ENCODE measurements around the gene SH3BP2.
A peak's percentile ranks its signal among the peaks of the same experiment; 100 is the strongest.

Gene SH3BP2, protein sequence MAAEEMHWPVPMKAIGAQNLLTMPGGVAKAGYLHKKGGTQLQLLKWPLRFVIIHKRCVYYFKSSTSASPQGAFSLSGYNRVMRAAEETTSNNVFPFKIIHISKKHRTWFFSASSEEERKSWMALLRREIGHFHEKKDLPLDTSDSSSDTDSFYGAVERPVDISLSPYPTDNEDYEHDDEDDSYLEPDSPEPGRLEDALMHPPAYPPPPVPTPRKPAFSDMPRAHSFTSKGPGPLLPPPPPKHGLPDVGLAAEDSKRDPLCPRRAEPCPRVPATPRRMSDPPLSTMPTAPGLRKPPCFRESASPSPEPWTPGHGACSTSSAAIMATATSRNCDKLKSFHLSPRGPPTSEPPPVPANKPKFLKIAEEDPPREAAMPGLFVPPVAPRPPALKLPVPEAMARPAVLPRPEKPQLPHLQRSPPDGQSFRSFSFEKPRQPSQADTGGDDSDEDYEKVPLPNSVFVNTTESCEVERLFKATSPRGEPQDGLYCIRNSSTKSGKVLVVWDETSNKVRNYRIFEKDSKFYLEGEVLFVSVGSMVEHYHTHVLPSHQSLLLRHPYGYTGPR

DNA sequence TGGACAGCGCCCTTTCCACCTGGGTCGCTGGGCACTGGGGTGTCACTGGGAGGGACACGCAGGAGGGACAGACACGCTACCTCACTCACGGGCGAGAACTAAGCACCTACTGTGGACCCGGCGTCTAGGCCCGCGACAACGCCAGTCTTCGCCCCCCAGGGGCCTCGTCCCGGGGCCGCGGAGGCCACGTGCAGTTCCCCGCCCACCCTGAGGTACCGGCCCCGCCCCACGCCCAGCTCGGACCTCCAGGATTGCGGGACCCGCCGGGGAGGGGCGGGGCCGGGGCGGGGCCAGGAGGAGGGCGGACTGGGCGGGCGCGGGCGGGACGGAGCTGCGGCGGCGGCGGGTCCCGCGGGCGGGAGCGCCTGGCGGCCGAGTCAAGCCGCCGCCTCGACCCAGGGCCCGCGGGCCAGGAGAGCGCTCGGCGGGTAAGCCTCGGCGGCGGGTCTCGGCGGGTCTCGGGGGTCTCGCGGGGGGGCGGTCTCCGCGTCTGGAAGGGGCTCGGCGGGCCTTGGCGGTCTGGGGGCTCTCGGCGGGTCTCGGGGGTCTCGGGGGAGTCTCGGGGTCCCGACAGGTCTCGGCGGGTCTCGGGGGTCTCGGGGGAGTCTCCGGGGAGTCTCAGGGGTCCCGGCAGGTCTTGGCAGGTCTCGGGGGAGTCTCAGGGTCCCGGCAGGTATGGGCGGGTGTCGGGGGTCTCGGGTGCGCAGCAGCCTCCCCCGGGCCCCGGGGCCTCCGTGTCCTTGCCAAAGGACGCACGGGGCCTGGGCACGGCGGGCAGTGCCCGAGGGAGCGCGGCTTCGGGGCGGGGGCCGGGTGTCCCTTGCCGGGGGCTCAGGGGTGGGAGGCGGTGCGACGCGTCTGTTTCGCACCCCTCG, at the start of gene SH3BP2:
TSS of gene SH3BP2 (plus strand) at position 375 of the 875 bp plus-strand sequence. CDS start 27,533 bp downstream, outside the sequence.
- DNase-seq = no peak

DNA sequence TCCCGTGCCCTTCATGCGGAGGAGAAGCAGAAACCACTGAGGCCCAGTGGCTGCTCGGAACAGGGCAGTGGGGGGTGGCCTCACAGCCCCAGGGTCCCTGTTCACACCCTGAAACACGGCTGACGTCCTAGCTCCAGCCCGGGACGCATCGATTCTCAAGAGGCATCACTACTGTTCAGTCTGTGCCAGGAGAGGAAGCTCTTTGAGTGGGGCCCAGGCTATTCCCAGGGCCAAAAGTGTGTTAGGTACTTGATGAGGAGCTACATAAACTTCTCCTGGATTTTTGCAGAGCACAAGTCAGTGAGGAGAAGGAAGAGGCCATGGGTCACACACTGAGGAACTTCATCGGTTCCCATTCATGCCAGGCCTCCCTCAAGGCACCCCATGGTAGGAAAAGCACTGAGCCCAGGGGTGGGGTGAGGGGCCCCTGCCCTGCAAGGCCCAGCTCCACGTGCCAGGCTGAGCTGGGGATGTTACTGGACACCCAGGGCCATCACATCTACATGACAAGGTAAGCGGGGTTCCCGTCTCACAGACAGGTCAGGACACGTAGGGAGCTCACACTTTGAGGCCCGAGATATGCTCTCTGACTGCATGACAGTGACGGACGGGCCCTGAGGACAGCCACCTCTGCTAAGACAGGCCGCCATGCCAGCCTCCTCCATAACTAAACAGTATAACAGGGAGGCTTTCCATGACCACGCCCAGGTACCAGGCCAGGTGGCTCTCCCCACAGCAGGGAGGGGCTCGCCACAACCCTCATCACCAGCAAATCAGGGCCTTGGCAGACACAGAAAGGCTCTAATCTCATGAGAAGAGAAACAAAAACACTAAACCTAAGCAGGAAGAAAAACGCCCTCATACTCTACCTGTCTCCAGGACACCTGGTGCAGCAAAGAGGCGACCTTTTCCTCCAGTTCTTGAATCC, 49.1 kb upstream of the SH3BP2 start:
- no peak for DNase-seq

DNA sequence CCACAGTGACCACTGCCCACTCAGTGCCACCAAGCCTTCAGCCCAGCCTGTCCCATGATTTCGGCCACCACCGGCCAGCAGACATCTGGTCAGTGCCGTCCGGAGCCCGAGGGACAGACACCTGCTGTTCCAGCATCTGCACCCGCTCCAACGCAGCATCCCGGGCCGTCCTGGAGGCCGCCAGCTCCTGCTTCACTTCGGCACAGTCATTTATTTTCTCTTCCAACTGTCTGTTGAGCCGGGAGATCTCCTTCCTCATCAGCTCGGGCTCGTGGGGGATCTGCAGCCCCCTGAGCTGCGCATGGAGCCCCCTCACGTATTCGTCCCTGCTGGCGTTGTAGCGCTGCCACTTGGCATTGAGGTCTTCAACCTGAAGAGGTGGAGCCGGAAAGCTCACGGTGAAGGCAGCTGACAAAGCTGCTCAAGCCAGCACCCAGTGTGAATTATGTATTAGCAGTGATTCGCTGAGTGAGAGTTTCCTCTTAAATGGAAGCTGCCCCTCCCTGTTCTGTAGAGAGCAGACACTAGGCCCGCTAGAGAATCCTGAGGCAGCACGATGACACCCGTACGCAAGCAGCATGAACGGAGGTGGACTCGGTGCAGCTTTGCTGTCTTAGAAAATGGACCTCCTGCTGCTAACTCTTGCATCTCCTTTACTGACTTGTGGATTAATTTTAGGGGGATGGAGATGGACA, 48.2 kb upstream of the SH3BP2 start:
- no peak for DNase-seq

DNA sequence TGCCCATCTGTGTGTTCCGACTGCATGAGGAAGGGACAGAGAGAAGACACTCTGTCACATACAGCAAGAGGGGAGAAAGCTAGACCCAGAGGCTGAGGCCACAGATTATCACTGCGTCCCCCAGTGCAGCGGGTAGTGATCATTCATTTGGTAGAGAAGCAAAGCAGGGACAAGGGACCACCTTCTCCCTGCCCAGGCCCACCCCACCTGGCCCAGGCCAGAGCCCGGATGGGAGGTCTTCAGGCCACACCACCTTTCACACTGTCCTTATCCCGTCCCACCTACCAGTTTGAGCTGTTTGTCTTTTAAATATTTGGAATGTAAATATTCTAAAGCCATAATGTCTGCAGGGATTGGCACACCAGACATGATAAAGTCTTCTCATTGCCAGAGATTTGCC, 47.4 kb upstream of the SH3BP2 start:
- DNase-seq = no peak

DNA sequence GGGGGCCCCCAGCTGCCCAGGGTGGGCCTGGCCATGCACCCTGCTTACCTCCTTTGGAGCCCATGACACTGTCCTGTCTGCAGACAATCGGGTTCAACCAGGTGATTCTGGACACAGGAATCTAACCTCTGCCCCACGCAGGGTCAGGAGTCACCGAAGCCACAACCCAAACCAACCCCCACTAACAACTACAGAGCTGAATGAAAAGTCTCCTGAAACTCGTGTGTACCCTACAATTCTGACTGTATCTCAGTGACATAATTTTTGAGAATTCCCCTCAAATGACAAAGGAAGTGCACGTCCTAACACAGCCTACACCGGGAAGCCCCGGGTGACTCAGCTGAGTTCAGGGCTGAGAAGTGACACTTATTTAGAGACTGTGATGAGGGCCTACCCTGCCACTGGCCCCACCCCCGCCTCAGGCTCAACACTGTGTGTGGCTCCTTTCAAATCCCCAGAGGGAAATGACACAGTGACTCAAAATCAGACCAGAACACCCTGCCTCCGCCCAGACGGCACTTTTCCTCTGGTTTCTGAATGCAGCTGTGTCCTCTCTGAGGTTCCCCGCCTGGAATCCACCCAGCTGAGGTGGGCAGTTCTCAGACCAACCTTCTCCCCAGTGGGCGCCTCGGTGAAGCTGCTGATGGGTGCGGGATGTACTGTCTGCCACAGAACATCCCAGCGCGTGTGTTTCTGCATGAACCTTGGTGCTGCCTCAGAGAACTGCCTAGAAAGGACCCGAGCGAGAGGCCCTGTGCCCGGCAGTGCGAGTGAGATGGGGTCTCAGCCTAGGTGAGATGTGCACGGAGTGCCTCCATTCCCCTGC, 46.7 kb upstream of the SH3BP2 start:
- DNase-seq = no peak

DNA sequence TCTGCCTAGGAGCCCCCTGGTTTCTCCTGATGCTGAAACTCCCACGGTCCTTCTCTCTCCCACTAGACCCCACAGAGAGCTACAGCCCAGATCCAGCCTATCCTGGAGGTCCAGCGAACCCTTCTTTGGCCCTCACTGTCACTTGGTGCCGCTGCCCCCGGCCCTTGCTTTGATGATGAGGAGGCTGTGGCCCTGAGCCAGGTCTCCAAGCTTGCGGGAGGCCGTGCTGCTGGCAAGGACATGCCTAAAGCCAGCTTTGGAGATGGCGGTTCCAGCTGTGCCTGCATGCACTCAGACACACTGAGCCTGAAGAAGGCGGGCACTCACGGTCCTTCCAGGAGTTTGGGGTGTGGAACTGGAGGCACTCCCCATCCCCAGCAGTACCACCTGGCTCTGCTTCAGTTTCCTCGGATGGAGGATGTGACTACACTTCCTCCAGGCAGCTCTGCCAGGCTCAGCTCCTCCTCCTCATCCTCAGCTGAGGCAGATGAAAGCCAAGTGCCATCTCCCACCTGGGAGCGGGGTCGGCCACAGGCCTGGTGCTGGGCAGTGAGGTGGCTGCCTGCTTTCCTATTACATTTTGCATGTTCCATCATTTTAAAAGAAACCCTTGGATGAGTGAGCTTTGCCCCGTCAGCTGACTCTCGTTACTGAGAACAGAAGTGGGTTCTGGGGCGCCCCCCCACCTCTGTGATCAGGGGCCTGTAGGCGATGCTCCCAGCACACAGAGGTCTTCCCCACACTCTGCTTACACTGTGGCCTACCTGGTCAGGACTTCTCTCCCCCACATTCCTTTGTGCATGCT, 45.8 kb upstream of the SH3BP2 start:
- DNase-seq = no peak

DNA sequence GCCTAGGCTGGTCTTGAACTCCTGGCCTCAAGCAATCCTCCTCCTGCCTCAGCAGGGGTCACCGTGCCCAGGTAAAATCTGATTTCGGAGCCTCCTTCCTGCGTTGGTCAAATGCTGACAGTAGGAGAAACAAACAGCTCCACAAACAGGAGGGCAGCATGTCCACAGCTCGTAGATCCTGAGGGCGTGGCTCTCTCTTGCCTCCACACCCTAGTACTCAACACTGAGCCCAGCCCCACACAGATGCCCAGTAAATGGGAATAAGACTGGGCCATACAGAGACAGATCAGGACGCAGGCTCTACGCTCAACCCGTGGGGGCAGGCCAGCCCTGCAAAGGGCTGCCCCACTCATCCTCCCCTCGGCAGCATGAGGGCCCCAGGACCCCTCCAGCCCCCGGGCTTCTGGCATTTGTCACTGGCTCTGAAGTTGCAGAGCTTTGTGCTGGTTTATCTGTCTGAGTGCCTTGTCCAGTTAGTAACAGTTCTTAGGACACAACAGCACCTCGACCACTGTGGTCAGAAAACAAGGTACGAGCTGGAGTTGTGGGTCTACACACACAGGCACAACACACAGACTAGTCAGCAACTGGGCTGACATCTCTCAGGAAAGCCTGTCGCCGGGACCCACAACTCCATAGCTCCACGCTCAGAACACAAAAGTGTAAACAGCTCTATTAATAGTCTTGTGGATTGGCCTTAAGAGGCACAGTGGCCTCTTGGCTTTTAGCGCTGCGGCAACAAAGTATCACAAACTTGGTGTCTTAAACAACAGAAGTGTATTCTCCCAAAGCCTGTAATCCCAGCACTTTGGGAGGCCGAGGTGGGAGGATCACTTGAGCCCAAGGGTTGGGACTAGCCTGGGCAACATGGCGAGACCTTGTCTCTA, 41.9 kb upstream of the SH3BP2 start:
- DNase-seq = no peak

DNA sequence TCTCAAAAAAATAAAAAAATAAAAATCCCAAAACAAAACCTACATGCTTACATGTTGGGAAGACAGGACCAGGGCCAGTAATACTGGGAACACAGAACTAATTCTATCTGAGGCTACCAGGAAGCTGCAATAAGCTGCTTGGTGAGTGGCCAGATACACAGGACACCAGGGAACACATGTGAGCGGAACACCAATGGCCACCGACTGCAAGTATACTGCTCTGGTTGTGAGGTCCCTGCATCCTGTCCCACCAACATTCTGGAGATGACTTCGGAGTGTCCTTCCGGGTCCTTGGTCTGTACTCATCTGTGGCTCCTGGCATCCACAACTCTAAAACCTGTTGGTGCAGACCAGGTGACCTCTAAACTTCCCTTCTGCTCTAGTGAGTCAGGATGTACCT, 39.4 kb upstream of the SH3BP2 start:
- DNase-seq = no peak

DNA sequence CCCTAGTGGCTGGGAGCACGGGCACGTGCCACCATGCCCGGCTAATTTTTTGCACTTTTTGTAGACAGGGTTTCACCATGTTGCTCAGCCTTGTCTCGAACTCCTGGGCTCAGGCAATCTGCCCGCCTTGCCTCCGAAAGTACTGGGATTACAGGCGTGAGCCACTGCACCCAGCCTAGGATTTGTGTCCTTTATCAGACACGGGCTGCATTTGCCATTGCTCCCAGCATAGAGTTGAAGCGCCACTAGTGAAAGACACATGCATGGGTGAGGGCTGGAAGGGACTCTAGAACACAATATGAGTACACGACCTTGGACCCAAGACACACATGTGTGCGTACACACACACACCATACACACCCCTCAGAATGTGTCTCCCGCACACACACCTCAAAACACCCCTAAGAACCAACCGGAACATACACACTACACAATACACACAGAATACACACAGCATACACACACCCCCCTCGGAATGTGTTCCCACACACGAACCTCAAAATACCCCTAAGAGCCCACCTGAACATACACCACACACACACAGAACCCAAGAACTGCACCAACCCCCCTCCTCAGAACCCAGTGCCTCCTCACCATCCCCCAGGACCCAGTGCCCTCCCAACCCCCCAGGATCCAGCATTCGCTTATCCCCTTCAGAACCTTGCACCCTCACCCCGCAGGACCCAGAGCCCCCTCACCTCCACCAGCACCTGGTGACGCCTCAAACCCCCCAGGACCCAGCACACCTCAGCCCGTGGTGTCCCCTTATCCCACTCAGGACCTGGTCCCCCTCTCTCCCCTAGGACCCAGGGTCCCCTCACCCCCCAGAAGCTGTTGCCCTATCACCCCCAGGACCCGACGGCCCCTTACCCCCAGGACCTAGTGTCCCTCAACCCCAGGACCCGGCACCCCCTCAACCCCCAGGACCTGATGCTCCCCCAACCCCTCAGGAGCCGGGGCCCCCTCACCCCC, 37.8 kb upstream of the SH3BP2 start:
- no peak for DNase-seq

DNA sequence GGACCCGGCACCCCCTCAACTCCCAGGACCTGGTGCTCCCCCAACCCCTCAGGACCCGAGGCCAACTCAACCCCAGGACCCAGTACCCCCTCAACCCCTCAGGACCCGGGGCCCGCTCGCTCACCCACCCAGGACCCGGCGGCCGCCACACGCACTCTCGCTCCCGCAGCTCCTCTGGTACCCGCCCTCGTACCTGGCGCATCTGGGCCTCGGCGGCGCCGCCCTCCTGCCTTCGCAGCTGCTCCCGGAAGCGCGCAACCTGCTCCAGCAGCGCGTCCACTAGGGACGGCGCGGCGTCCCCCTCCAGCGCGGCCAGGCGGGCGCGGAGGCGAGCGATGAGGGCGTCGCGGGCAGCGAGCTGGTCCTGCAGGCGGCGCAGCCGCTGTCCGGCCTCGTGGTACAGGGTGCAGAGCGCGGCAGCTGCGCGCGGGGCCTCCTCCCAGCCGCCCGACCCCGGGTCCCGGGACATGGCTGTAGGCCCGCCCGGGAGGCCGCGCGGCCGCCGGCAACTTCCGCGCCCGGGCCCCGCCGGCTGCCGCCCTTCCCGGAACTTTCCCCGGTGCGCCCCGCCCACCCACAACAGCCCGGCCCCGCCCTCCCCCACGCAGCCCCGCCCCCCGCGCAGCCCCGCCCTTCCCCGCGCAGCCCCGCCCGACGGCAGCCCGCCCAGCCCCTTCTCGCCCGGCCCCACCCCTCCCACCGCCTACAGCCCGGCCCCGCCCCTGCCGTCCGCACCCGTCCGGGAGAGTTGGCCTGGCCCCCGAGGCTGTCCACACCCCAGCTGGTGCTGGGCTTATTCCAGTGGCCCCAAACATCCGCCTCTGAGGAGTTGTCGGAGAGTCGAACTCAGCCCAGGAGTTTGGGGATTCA, 36.8 kb upstream of the SH3BP2 start, which contains the start of gene TNIP2:
TSS of gene TNIP2 (minus strand) at position 516 of the 870 bp plus-strand sequence. CDS start at position 469, 47 bp downstream.
- peak; percentile 1 for DNase-seq

DNA sequence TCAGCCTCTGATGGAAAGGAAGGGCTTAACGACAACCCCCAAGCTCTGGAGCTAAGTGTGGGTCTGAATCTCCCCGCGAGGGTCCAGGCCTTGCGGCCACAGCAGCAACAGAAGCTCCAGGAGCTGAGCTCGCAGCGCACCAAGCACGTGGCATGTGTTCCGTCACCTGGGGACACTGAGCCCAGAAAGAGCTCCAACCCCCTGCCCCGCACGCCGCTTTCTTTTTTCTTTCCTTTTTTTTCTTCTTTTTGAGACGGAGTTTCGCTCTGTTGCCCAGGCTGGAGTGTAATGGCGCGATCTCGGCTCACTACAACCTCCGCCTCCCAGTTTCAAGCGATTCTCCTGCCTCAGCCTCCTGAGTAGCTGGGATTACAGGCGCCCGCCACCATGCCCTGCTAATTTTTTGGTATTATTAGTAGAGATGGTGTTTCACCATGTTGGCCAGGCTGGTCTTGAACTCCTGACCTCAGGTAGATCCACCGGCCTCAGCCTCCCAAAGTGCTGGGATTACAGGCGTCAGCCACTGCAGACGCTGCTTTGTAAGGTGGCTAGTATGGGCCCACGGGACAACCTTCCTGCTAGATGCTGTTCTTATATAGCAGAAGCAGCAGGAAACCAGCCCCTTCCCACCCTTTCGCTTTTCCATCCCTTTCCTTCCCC, 36.1 kb upstream of the SH3BP2 start:
- DNase-seq = no peak

DNA sequence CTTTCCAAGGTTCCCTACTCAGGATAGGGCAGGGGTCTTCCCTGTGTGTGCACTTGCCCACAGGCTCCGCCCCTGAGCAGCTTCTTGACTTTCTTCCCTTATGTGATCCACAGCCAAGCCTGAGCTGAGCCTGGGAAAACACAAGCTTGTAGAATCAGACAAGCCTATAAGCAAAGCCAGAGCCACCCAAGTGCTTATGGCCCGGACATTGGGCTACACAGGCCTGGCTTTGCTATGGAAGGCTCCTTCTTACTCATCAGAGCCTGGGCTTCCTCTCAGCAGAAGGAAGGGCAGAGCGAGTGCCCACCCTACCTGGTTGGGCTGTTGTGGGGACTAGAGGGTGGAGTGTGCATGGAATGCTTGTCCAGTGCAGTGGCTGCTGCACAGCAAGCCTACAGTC, 35.5 kb upstream of the SH3BP2 start:
- no peak for DNase-seq

DNA sequence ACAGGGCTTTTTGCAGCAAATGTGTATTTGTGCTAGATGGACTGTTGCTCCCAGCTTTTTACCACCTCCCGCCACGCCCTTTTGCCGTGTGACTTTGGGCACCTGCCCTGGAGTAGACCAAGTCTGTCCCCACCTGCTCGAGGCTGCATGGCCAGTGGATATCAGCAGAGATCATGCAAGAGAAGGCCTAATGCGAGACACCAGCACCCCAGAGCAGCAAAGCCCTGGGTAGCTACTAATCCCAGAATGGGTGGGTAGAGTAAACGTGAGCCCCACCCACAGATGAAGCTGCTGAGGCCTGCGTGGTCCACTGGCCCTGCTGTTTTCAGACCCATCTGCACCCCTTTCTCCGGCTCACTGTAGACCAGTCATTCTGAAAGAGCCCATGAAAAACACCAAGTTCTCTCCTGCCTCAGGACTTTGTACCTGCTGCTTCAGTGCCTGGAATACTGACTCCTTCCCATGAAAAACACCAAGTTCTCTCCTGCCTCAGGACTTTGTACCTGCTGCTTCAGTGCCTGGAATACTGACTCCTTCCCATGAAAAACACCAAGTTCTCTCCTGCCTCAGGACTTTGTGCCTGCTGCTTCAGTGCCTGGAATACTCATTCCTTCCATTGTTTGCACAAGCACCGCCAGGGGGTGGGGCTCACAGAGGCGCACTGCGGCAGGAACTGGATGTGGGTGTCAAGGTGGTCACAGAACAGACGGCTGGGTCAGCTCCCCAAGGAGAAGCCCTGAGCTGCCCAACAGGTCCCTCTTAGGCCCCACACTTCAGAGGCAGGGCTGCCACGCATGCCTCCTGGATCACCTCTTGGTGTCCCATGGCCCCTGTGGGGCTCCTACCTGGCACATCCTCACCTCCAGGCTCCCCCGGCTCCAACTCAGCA, 31.6 kb upstream of the SH3BP2 start:
- no peak for DNase-seq

DNA sequence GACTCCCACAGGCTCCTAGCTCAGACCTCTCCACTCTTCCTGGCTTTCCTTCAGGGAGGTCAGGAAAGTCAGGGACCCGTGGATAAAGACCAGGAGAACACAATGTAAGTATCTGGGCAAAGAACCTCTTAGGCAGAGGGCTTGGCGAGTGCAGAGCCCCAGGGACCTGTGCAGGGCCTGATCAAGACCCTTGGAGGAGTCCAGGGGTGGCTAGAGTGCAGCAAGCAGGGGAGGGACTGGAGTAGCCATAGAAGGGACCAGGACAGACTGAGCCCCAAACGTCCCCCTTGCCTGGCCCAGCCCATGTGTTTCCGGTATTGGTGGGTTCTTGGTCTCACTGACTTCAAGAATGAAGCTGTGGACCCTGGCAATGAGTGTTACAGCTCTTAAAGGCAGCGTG, 30.8 kb upstream of the SH3BP2 start:
- DNase-seq = no peak

Measured in NCI-H446 treated with DMSO at 0.1 percent for 48 hours (cell line).